Spleen (tissue), 7 donors: Measurements from ENCODE around the gene CCDC148.

ENCODE experiments used
- POLR2AphosphoS5 ChIP-seq, 3 donors: sonication (generic); formaldehyde crosslinking; IDR thresholded peaks; one replicate each; pipeline ENCODE4 v1.5.1; 2017; ENCODE audit warnings: antibody characterized with exemption in 3 of 3
- TF ChIP-seq, protein P1 (sequence below), 11 experiments: fragments of 200-600 bp in 7 of 11; fragments of 450-650 bp in 4 of 11; sonication (generic) in 4 of 11; IDR thresholded peaks in 8 of 11; conservative IDR thresholded peaks in 3 of 11; 1 replicate in 7 of 11; 2 replicates in 4 of 11; pipeline versions ENCODE4 v1.4.0 to v1.8.0; 2016 to 2021; ENCODE audit warnings: antibody characterized with exemption in 11 of 11, inconsistent platforms in 4 of 11, mild to moderate bottlenecking in 1 of 11
- donor health status: DM: no; HTN: no; CAD: no; lungs with moderate emphysema.
- donor health status: DM: no; HTN: no; CAD: no.
- donor health status: DM: no; HTN: no; CAD: no.

DNA sequence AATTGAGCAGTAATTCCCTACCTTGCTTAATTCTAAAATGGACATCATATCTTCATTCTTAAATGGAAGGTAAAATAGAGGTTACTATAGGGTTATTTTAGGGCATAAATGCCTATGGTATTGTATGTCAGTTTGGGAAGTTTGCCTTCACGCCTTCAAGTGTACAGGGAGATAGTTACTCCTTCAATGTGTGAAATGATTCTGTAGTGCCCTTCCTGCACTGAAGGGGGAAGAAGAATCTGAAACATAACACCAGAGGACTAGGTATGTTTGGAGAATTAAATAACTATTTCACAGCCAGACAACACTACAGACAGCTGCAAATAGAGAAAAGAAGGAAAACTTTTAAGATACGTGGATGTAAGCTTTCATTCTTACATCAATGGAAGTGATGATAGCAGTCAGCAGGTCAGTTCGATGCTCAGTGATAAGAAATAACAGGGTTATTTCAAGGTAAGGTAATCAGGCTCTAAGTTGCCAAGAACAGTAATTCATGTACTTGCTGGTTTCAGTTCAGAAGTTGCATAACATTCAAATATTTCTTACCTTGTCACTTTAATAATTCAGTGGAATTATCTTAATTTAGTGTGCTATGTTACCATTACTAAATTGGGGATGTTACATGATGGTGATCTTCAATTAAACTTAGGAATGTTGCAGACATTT is 4.2 kb upstream of the CCDC148 start:
- no peak for TF ChIP-seq POLR2AphosphoS5 (IDR thresholded peaks at IDR 0.05)
- TF ChIP-seq, protein P1, sequence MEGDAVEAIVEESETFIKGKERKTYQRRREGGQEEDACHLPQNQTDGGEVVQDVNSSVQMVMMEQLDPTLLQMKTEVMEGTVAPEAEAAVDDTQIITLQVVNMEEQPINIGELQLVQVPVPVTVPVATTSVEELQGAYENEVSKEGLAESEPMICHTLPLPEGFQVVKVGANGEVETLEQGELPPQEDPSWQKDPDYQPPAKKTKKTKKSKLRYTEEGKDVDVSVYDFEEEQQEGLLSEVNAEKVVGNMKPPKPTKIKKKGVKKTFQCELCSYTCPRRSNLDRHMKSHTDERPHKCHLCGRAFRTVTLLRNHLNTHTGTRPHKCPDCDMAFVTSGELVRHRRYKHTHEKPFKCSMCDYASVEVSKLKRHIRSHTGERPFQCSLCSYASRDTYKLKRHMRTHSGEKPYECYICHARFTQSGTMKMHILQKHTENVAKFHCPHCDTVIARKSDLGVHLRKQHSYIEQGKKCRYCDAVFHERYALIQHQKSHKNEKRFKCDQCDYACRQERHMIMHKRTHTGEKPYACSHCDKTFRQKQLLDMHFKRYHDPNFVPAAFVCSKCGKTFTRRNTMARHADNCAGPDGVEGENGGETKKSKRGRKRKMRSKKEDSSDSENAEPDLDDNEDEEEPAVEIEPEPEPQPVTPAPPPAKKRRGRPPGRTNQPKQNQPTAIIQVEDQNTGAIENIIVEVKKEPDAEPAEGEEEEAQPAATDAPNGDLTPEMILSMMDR (IDR thresholded peaks at IDR 0.05 in 8 of 11, conservative IDR thresholded peaks at IDR 0.05 in 3 of 11), result no peak
